Right renal pelvis (tissue), 4 donors: ENCODE data around the gene ZNRF2. TPM values are rescaled to one million over a fixed set of nuclear protein-coding genes. Genes with fewer than 3 reads are reported as not detected.
A peak's percentile ranks its signal among the peaks of the same experiment; 100 is the strongest.
"Not testable (repeated sequence)": the region's sequence is repeated elsewhere in the genome, so short reads cannot be mapped to it uniquely, and the experiment has no call there.

Experiments used
- DNase-seq, 4 donors: peaks; one replicate each; pipeline ENCODE4 v3.0.0-alpha.2; 2013; ENCODE audit warnings: low read depth in 4 of 4, low spot score in 3 of 4, missing footprints in 1 of 4
- polyA plus RNA-seq, 4 donors: library from polyadenylated mRNA; unstranded; fragments of 120-200 nt; gene quantifications; one replicate each; pipeline ENCODE4 v1.2.1, GENCODE V29; 2013; ENCODE audit not compliant: insufficient read length in 4 of 4

Gene ZNRF2
- polyA plus RNA-seq, 4 donors, result 18.0 to 23.4 (median 21.3) TPM

DNA sequence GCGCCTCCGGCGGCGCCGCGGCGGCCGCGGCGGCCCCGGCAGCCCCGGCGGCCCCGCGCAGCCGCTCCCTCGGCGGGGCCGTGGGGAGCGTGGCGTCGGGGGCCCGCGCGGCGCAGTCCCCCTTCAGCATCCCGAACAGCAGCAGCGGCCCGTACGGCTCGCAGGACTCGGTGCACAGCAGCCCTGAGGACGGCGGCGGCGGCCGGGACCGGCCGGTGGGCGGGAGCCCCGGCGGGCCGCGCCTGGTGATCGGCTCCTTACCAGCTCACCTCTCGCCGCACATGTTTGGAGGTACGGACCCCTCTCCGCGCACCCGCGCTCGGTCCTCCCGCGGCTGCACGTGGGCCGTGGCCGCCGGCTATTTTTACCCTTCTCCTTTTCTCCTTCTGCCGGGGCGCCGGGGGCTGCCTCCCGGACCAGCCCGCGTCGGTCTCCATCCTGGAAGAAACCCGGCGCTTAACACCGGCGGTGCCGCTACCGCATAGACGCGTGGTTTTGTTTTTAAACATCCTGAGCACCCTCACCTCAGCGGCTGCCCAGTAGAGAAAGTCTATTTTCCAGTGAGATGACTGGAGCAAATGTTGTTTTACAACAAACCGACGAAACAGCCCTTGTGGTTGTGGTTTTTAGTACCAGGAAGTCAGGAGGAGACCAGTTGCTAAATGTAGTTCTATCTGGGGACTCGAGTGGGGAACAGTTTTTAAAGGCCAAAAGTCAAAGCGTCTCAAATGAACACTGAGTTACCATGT lies 1.3 kb downstream of the ZNRF2 start:
- DNase-seq, result peak in 2 of 4 donors; percentile 25 to 29

DNA sequence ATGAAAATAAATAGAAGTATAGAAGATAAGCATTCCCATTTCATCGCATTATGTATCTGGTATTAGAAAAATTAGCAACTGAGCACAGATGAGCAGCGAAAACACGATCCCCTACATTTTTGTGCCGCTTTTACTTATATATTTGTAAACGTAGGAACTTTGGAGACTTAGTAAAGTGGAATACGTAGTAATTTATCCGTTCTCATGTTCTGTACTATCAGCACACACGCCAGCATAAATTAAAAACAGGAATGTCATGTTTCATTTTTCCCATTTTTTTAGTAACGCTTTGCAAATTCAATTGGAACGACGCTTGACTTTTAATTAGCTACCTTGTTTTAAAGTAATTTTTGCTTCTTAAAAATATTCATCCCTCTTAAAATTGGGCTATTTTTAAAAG lies 2.4 kb downstream of the ZNRF2 start:
- no peak for DNase-seq

DNA sequence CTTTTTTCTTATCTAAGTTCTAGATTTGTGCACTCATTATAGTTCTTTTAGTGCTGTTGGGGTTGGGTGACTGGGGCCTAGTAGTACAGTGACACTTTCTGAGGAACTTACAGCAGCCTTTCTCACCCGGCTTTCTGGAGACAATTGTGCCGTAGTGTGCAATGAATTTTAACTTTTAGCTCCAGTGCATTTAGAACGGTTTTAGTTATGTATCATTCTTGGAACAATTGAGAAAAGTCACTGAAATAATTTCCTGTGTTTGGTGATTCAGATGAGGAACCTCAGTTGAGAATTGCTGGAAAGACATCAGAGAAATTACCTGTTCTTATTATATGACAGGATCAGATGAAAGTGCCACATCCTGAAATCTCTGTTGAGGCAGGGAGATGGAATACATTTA lies 3.2 kb downstream of the ZNRF2 start:
- DNase-seq, result not testable (repeated sequence)

DNA sequence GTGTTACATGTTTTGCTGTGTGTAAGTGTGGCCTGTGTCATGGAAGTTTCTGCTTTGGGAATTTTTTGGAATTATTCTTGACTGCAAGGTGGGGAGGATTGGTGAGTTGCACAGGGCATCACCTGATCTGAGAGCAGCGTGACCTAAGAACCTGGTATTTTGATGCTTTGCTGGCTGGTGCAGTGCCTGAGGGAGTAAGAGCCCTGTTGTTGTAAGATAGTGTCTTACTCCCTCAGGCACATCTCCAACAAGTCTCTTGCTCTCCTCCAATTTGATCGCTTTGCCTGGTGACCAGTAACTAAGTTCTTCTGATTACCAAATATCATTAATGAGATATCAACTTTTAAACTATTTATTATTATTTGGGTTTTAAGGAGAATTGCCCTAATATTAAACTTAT lies 5.2 kb downstream of the ZNRF2 start:
- DNase-seq, result not testable (repeated sequence)

DNA sequence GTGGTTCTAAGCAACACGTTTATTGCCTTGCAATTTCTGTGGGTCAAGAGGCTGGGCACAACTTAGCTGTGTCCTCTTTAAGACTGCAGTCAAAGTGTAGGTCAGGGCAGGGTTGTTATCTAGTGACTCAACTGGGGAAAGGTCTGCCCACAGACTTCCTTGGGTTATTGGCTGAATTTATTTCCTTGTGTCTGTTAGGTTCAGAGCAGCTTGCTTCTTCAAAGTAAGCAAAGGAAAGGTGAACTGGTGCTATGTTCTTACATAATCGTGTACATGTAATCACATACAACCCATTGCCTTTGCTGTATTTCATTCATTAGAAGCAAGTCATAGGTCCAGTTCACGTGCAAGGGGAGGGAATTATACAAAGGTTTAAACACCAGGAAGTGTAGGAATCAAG lies 5.9 kb downstream of the ZNRF2 start:
- DNase-seq, result not testable (repeated sequence)

DNA sequence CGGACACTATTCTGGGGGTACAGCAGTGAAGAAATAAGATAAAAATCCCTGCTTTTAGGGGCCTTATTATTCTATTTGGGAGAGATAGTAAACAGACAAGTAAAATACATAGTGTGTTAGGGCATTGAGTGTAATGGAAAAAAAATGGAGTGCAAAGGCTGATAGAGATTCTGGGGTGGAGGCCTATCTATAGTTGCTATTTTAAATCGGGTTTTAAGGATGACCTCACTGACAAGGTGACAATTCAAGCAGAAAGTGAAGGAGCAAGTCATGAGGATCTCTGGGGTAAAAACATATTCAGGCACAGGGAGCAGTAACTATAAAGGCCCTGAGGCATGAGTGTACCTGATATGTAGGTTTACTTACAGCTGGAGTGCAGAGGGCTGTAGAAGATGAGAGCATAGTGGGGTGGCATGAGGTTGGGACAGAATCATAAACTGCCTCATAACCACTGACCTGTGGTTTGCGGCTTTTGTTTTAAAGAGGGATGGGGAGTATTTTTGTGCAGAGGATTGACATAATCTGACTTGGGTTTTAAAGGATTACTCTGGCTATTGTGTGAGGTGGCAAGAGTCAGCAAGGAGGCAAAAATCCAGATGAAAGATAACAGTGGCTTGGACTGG lies 8.1 kb downstream of the ZNRF2 start:
- DNase-seq, result not testable (repeated sequence)

DNA sequence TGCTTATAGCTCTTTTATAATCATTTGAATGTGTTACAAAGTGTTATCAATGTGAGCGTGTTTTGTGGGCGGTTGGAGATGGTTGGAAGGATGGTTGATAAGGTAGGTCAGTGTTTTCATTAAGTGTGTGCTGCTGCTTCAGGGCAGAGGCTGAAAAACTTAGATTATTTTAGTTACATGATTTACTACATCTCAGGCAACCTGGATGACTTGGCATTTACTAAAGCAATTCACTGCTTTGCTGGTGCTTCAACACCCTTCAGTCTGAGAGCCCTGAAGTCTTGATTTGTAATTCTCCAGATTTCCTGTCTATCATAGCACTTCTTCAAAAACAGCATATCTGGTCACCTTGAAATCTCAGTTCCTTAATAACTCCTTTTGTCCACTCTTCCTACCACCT lies 11.9 kb downstream of the ZNRF2 start:
- DNase-seq, result not testable (repeated sequence)

DNA sequence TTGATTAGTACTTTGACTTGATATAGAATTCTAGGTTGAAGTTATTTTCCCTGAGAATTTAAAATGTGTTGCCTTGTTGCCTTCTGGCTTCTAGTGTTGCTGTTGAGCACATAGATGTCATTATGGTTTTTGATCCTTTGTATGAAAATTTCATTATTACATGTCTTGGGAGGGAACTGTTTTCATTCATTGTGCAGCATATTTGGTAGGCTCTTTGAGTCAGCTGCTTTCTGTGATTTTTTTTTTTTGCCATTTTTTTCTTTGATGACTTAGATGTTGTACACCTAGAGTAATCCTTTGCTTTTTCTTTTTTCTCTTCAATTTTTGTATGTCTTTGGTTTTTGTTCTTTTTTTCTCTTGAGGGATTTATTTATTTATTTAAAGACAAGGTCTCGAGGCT lies 13.1 kb downstream of the ZNRF2 start:
- not testable (repeated sequence) for DNase-seq

DNA sequence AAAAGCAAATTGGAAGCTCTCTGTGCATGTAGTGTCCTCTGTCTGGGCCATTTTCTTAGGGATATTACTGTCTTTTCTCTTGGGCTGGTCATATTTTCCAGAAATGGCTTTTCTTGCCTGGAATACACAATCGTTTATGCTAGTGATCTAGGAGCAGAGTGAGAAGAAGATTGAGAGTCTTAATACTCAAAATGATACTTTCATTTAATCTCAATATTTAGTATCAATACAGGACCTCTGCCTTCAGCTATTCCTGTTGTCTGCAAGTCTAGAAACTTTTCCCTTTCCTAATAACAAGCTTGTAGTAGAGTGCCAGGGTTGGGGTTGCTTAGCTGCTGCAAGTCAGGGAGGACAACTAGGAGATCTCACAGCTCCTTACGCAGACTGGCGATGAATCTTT lies 14.0 kb downstream of the ZNRF2 start:
- not testable (repeated sequence) for DNase-seq

DNA sequence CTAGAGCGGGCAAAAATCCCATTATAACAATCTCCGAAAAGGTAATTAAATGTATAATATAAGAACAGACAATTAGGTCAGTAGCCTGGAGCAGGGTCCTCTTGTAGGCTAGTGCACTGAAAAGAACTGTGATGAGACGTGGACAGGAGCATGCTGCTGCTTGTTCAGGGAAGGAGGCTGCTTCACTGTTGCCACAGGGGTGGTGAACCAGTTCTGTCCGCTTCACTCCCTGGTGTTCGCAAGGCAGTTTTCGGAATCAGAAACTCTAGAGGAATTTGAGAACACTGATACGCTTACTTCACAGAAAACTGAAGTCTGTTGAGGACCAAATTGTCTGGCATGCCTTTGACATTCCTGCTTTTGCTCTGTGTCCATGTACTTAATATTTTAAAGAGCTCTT lies 17.4 kb downstream of the ZNRF2 start:
- no peak for DNase-seq

DNA sequence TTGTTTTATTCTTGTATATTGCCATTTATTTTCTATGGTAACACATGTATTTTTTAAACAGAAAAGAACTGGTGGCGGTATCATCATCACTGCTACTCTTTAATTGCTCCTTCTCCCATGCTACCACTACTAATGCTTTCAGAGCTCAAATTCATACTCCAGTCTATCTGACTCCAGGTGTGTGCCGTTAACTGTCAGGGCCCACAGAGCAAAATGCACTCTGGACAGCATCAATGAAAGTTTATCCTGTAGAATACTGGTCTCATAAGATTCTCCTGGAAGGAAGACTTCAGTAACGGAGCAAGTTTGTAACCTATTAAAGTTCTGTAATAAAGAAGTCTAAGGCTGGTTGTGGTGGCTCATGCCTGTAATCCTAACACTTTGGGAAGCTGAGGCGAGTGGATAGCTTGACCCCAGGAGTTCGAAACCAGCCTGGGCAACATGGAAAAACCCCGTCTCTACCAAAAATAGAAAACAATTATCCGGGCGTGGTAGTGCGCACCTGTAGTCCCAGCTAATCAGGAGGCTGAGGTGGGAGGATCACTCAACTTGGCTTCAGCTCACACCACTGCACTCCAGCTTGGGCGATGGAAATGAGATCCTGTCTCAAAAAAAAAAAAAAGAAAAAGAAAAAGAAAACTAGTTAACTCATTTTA lies 18.4 kb downstream of the ZNRF2 start:
- DNase-seq, result no peak

DNA sequence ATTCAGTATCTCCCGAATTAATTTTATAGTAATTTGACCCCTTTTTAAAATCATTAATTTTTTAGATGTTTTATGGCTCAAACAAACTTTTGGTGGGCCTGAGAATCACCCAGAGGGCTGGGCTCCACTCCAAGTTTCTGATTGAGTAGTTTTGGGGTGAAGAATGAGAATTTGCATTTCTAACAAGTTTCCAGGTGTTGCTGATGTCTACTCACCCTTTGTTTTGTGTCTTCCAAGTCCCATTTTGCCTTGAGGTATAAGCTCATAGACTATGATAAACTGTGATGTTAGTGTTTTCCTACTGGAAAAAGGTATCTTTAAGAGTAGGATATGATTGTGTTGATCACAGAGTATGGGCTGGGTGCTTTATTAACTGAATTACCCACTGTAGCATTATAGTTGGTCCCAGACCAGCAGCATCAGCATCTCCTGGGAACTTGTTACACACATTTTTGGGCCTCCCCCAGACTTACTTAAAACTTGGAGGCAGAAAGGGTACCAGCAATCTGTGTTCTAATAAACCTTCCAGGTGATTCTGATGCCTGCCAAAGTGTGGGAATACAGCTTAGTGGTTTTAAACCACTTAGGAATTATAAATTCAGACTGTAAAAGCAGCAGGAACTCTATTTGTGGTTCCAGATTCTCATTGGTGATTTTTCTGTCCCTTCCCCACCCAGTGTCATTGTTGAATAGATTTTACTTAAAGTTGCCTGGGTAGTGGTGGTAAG lies 19.1 kb downstream of the ZNRF2 start:
- DNase-seq, result no peak

DNA sequence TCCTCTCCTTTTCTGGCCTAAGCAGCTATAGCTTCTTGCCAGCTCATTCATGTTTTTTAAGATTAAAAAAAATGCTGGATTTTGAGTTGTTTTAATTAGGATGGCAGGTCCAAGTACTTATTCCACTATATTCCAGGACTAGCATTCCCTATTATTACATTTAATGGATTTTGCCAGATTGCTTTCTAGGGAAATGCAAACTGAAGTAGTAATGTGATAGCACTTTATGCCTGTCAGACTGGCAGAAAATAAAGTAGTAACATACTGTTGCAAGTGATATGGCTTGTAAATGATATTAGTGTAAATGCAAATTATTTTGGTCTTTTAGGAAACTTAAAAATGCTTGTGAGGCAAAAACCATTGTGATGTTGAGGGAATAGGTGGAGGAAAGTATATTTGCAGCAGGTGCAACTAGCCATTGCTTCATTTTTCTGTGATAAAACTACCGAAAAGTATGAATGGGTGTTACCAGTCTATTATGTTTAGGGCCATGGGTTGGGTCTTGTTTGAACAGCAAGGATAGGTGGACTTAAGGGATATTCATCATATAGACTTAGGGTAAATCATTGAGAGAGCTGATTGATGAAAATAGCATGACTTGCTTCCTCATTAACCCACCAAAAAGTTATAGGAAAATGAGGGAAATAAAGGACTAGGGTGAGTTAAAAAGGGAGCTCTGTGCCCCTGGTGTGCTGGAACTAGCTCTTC lies 19.9 kb downstream of the ZNRF2 start:
- no peak for DNase-seq

DNA sequence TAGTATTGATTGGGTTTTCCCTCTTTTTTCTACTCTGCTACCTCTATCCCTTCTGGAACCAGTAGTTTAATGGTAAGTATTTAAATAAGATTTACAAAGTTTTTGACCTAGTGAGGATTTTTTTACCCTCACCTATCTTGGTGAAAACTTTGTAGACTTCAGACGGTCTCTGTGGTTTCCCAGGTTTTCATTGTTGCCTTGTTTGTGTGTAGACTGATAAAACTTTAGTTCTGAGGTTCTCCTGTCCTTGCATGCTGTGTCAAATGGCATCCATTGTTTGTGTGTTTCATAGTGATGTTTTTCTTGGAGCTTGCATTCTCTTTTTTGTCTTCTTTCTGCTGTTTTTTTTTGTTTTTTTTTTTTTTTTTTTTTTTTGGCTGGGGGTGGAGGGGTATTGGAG lies 22.6 kb downstream of the ZNRF2 start:
- no peak for DNase-seq

DNA sequence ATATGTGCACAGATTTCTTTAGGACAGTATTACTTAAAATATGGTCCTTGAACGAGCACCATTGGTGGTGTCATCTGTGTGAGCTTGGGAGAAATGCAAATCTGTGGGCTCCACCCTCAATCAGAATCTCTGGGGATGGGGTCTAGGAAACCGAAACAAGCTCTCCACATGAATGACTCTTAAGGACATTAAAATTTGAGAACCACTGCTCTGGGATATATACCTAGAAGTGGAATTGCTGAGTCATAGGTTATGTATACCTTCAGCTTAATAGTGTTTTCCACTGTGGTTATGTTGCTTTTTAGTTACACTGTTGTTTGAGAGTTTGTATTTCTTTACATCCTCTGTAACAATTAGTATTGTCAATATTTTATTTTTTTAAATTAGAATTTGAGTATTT lies 24.0 kb downstream of the ZNRF2 start:
- DNase-seq, result no peak

DNA sequence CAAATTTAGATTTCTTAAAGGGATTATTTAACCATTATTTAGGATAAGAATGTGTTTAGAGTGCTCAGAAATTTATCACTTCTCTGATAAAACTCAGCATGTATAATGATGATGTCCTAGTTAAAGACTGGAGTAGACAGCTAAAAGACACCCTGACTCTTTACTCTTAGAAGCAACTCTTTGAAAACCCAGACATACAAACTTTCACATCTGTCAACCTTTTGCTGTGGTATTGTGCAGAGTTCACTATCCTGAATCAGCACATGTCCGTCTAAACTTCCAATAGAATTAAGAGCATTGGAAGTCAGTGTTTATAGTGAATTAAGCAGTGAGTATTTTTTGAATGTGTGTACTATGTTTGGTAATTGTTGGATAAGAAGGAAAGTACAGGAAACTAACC lies 24.9 kb downstream of the ZNRF2 start:
- no peak for DNase-seq

DNA sequence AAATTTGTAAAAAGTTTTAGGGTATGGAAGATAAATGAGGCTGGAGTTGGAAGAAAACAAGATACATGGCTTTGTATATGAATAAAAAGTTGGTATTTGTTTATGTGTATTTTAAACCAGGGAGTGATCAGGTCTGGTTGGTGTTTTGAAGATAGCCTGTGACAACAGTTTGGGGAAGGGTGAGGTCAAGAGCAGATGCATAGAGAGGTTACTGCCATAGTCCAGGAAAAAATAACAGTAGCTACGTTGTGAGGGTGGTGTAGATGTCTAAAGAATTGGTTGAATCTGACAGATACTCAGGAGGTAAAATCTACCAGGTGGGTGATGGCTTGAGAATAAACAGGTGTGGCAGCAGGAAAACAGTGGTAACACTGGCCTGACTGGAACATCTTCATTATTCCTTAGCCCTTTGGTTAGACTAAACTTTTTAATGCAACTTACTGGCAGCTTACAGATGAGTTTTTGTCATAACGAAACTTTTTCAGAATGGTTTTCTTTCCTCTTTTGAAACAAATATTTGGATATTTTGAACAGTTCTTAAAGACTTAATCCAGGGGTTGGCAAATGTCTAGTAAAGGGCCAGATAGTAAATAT lies 25.5 kb downstream of the ZNRF2 start:
- no peak for DNase-seq

DNA sequence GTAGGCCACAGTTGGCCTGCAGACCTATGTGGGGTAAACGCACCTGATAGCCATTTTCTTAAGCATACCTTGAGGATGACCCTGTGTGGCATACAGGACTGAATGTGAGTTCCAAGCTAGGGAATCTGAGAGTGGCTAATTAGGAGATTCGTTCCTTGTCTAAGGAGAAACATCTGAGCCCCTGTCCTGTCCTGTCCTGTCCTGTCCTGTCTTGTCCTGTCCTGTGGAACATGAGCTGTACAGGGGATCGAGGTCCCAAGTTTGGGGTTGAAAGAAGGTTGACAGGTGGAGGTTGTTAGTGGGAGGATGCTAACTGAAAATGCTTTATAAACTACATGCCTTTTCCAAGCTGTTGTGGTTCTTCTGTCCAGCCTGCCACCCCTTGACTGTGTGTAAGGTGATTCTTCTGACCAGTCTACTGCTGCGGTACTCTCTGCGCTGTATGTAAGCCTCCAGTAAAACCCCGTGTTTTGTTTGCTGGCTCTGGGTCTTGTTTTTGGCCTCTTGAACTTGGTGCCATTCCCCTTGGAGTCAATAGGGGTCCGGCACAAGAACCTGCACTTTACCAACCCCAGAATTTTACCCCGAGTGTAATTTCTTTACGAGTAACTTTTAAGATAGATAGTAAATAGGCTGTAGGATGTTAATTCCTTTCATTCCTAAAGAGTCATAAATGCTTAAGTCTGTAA lies 26.4 kb downstream of the ZNRF2 start:
- no peak for DNase-seq

DNA sequence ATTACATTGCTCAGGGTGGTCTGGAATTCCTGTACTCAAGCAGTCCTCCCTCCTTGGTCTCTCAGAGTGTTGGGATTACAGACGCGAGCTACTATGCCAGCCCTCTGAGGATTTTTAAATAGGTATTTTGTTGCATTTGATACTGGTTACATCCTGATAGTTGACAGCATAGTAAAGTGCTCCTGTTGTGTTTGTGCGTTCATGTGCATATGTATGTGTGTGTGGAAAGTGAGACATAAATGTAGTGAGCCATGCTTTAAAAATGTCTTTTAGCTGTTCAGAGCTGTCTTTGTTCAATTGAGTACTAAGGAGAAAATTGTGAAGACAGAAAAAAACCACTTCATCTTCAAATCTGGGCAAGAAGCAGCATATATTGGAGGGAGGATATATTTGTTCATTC lies 27.8 kb downstream of the ZNRF2 start:
- no peak for DNase-seq

DNA sequence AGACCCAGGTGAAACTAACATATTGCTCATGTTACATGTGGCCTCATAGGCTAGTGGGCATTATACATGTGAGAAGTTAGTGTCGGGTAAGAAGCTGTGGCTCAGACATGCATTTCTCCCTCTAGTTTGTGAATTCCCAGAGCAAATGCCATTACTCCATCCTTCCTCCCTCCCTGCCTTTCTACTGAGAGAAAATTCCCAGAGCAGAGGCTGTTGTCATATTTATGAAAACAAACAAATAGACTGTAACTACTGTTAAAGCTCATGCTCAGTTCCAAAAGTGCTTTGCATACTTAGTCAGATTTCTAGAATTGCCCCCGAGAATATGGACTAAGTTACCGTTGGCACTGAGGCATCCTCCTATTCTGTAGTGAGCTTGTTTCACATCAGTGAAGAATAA lies 29.0 kb downstream of the ZNRF2 start:
- DNase-seq, result no peak
